BJ (cell line): ENCODE data around the gene TMIGD3. TPM values are rescaled to one million over a fixed set of nuclear protein-coding genes. Genes with fewer than 3 reads are reported as not detected.

Source experiments
- CTCF ChIA-PET: fragments of 350-600 bp; formaldehyde crosslinking; extraction: SDS; loops from one replicate; lab custom pipeline; 2021; ENCODE audit warnings: antibody characterized with exemption, inconsistent platforms; lab: Yijun Ruan, JAX
- POLR2A ChIA-PET: fragments of 300-600 bp; sonication (Branson Sonifier 250); formaldehyde crosslinking; extraction: SDS; loops from one replicate; lab custom pipeline; 2021; ENCODE audit warnings: antibody characterized with exemption; lab: Charles Lee
- DNase-seq: peaks from one replicate; pipeline ENCODE4 v3.0.0-alpha.2; 2011; ENCODE audit warnings: low read depth
- H3K27me3 ChIP-seq: 2 replicates; pipeline ENCODE4 v1.6.0; 2011; ENCODE audit warnings: low read length; ENCODE audit not compliant: control insufficient read depth, insufficient read depth
- H3K36me3 ChIP-seq: 2 replicates; pipeline ENCODE4 v1.5.1; 2011; ENCODE audit warnings: low read length; ENCODE audit not compliant: control insufficient read depth, insufficient read depth
- H3K4me3 ChIP-seq: 2 replicates; pipeline ENCODE4 v1.5.1; 2011; ENCODE audit warnings: low read depth, mild to moderate bottlenecking, control low read depth, low read length
- polyA plus RNA-seq: library from polyadenylated mRNA; depleted of rRNA; stranded (reverse); fragments of >200 nt; gene quantifications from 2 replicates; pipeline ENCODE4 v1.2.3, GENCODE V29; 2011
- TF ChIP-seq, protein P1 (sequence below): IDR thresholded peaks from 2 replicates; pipeline ENCODE4 v1.5.1; 2011; ENCODE audit warnings: low read depth, mild to moderate bottlenecking, control low read depth, inconsistent platforms, low read length, moderate library complexity; ENCODE audit not compliant: insufficient read depth

Gene TMIGD3
- polyA plus RNA-seq, 1 experiment: not detected

GRCh38 chr1:111501645-111502044, 1.8 kb downstream of the TMIGD3 start:
- TF ChIP-seq, protein P1, sequence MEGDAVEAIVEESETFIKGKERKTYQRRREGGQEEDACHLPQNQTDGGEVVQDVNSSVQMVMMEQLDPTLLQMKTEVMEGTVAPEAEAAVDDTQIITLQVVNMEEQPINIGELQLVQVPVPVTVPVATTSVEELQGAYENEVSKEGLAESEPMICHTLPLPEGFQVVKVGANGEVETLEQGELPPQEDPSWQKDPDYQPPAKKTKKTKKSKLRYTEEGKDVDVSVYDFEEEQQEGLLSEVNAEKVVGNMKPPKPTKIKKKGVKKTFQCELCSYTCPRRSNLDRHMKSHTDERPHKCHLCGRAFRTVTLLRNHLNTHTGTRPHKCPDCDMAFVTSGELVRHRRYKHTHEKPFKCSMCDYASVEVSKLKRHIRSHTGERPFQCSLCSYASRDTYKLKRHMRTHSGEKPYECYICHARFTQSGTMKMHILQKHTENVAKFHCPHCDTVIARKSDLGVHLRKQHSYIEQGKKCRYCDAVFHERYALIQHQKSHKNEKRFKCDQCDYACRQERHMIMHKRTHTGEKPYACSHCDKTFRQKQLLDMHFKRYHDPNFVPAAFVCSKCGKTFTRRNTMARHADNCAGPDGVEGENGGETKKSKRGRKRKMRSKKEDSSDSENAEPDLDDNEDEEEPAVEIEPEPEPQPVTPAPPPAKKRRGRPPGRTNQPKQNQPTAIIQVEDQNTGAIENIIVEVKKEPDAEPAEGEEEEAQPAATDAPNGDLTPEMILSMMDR: no peak
- no peak overlapping the region for H3K4me3 ChIP-seq
- CTCF ChIA-PET: no interaction called here
- no peaks in the 10 kb centered on the region for H3K36me3 ChIP-seq
- DNase-seq: no peak
- POLR2A ChIA-PET: no interaction called here
- no peaks in the 10 kb centered on the region; the same call in none of the 2 replicates for H3K27me3 ChIP-seq

DNA sequence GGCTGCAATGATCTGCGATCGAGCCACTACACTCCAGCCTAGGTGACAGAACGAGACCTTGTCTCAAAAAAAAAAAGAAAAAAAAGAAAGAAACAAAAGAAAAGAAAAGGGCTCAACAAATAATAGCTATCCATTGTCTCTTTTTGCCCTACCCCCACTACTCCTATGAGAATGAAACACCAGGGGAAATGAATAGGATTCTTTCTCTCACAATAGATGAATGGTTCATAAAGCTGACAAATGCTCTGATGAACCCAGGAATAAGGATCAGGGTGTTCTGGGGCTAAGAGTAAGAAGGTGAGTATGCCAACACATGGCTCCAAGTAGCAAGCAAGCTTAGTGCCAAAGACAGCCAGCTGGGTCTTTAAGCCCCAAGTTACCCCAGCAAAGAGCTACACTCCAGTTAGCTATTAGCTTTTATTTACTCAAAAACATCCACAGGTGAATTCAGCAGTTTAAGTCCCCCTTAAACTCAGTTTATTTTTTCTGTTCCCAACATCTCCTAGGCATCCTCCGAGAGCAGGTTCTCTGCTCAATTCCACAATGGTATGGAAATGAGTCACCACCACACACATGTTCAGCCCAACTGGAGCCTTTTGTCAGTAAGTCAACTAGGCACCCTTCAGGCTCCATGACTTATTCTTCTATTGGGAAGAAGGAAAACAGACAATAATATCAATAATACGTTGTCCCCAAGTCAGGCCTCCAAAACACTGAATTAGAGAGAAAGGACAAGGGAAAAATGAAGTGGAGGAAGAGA, 4.2 kb downstream of the TMIGD3 start:
- Histone ChIP-seq H3K27me3 (no peaks in the 10 kb centered on the region; the same call in none of the 2 replicates), H3K36me3 (no peaks in the 10 kb centered on the region), H3K4me3 (no peak overlapping the region)
- ChIA-PET CTCF (interaction anchor here (2.6 to 4.7 kb wide), 2 partner anchors 9 to 16 kb away, joined by 10 to 36 read pairs; no protein-coding TSS in a partner anchor), POLR2A (interaction anchor here (0.6 kb wide), 1 partner anchor 209 kb away, joined by 3 read pairs; no protein-coding TSS in a partner anchor)
- DNase-seq: no peak
- TF ChIP-seq, protein P1: no peak

DNA sequence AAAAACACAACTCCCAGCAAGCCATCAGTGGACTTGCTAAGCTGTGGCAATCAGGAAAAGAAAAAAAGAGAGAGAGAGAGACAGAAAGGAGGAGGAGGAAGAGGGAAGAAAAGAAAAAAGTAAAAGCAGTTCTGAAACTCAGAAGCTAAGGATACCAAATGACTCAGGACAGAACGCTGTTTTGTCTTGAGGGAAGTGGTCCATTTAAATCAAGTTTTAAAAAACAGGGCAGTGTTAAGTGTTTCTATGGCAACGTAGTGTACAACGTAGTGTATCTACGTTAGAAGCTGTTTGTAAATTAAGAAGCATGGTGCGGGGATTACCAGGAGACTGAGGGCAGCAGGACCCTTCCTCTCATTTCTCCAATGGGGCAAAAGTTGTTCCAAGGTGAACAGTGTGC, 5.8 kb downstream of the TMIGD3 start:
- no peak for DNase-seq
- Histone ChIP-seq H3K36me3 (no peaks in the 10 kb centered on the region), H3K27me3 (no peaks in the 10 kb centered on the region; the same call in 1 of the 2 replicates), H3K4me3 (no peak overlapping the region)
- TF ChIP-seq, protein P1: no peak
- ChIA-PET POLR2A (no interaction called here), CTCF (interaction anchor here (1.2 to 4.7 kb wide), 6 partner anchors 9 to 272 kb away, joined by 3 to 36 read pairs (median 4); no protein-coding TSS in a partner anchor)

- ChIA-PET POLR2A (interaction anchor here (0.6 kb wide), 1 partner anchor 159 kb away, joined by 3 read pairs; no protein-coding TSS in a partner anchor), CTCF (interaction anchor here (1.6 to 4.7 kb wide), 3 partner anchors 9 to 259 kb away, joined by 4 to 36 read pairs (median 7); partner anchors contain the start of gene DDX20)
- Histone ChIP-seq H3K27me3 (peaks cover 2% of the 10 kb centered on the region; the same call in 1 of the 2 replicates), H3K36me3 (no peaks in the 10 kb centered on the region), H3K4me3 (no peak overlapping the region)
- TF ChIP-seq, protein P1: no peak
- no peak for DNase-seq
Measured at GRCh38 chr1:111496398-111496797, 7.0 kb downstream of the TMIGD3 start.

GRCh38 chr1:111491070-111491469, 12.4 kb downstream of the TMIGD3 start:
- no peak for DNase-seq
- Histone ChIP-seq H3K4me3 (no peak overlapping the region), H3K27me3 (peaks cover 6% of the 10 kb centered on the region; the same call in 1 of the 2 replicates), H3K36me3 (no peaks in the 10 kb centered on the region)
- ChIA-PET CTCF (interaction anchor here (1.0 kb wide), 1 partner anchor 98 kb away, joined by 3 read pairs; no protein-coding TSS in a partner anchor), POLR2A (no interaction called here)
- TF ChIP-seq, protein P1: no peak
